Activated T-cell treated with anti-CD3 and anti-CD28 coated beads for 4 hours (primary cell): Measurements from ENCODE around the gene GPR37L1.
"Not testable (repeated sequence)": the region's sequence is repeated elsewhere in the genome, so short reads cannot be mapped to it uniquely, and the experiment has no call there.

Source experiments
- DNase-seq: peaks from one replicate; pipeline ENCODE4 v3.0.0-alpha.2; 2020

Gene GPR37L1

GRCh38 chr1:202110977-202111376 is 11.7 kb upstream of the GPR37L1 start:
- DNase-seq, result no peak

- DNase-seq, result not testable (repeated sequence)
Observed at GRCh38 chr1:202111589-202111988, 11.1 kb upstream of the GPR37L1 start.

- no peak for DNase-seq
Observed at GRCh38 chr1:202112859-202113689, 9.6 kb upstream of the GPR37L1 start.

- DNase-seq, result no peak
Observed at GRCh38 chr1:202113690-202114300, 8.9 kb upstream of the GPR37L1 start.

- DNase-seq, result no peak
Observed at GRCh38 chr1:202116287-202116686, 6.4 kb upstream of the GPR37L1 start.

GRCh38 chr1:202117898-202118371 is 4.8 kb upstream of the GPR37L1 start:
- no peak for DNase-seq

GRCh38 chr1:202121006-202121405 is 1.7 kb upstream of the GPR37L1 start:
- no peak for DNase-seq

GRCh38 chr1:202123336-202123813 is 658 bp downstream of the GPR37L1 start:
- no peak for DNase-seq

- DNase-seq, result no peak
Observed at GRCh38 chr1:202124142-202124541, 1.4 kb downstream of the GPR37L1 start.

- DNase-seq, result no peak
Observed at GRCh38 chr1:202125611-202126010, 2.9 kb downstream of the GPR37L1 start.

- DNase-seq, result no peak
Observed at GRCh38 chr1:202126426-202126825, 3.7 kb downstream of the GPR37L1 start.

- no peak for DNase-seq
Observed at GRCh38 chr1:202127061-202127460, 4.3 kb downstream of the GPR37L1 start.

- DNase-seq, result no peak
Observed at GRCh38 chr1:202127836-202128622, 5.3 kb downstream of the GPR37L1 start.

GRCh38 chr1:202129453-202130296 is 7.0 kb downstream of the GPR37L1 start:
- DNase-seq, result no peak

GRCh38 chr1:202130297-202130721 is 7.6 kb downstream of the GPR37L1 start:
- DNase-seq, result no peak

- DNase-seq, result no peak
Observed at GRCh38 chr1:202130816-202131522, 8.3 kb downstream of the GPR37L1 start.

GRCh38 chr1:202131956-202132821 is 9.5 kb downstream of the GPR37L1 start:
- DNase-seq, result no peak

GRCh38 chr1:202133001-202133400 is 10.3 kb downstream of the GPR37L1 start:
- no peak for DNase-seq

- DNase-seq, result no peak
Observed at GRCh38 chr1:202133496-202133895, 10.8 kb downstream of the GPR37L1 start.

- no peak for DNase-seq
Observed at GRCh38 chr1:202133989-202134388, 11.3 kb downstream of the GPR37L1 start.
